HepG2 (cell line): Measurements from ENCODE around the gene ZNF658. TPM values are rescaled to one million over a fixed set of nuclear protein-coding genes. Genes with fewer than 3 reads are reported as not detected.
"Not testable (repeated sequence)": the region's sequence is repeated elsewhere in the genome, so short reads cannot be mapped to it uniquely, and the experiment has no call there.

ENCODE experiments used
- ATAC-seq: fragments of 200-7000 bp; cut with Tn5 transposase; 3 replicates; pipeline ENCODE4 v1.9.1; 2020; ENCODE audit warnings: mild to moderate bottlenecking, moderate library complexity
- BruUV-seq: library from RNA; stranded (reverse); fragments of 400-500 nt; replicated peaks from 2 replicates; lab custom pipeline; 2021; lab: Mats Ljungman, UMichigan
- CTCF ChIA-PET: fragments of 300-600 bp; formaldehyde crosslinking; extraction: SDS; loops from one replicate; lab custom pipeline; 2021; ENCODE audit warnings: low total read pairs, inconsistent platforms, low intra/inter-chr PET ratio; lab: Yijun Ruan, JAX
- POLR2A ChIA-PET: fragments of 350-600 bp; sonication (Branson Sonifier 250); formaldehyde crosslinking; loops from one replicate; lab custom pipeline; 2020; ENCODE audit warnings: antibody characterized with exemption, inconsistent platforms; lab: Yijun Ruan, JAX
- DNase-seq: peaks from one replicate; pipeline ENCODE4 v3.0.0-alpha.2; 2015; ENCODE audit warnings: low spot score
- FAIRE-seq: peaks from 3 replicates; lab custom pipeline; 2011; peaks lifted over from hg19 to GRCh38; lab: Jason Lieb, UNC
- H2AFZ ChIP-seq: one replicate; pipeline ENCODE4 v1.6.1; 2011; ENCODE audit warnings: low read length, inconsistent platforms
- H3K27ac ChIP-seq: fragments of 300-600 bp; 3 replicates; pipeline ENCODE4 v1.8.0; 2011; ENCODE audit warnings: mixed run types, mild to moderate bottlenecking, mixed read lengths, low read length, inconsistent platforms; ENCODE audit not compliant: insufficient read depth; ENCODE audit errors: extremely low read length
- H3K27me3 ChIP-seq, 2 experiments: fragments of 200-600 bp in 1 of 2; 2 replicates in 1 of 2; 3 replicates in 1 of 2; pipeline versions ENCODE4 v1.6.0 to v1.8.0; 2011; ENCODE audit warnings: low read length in 2 of 2, mild to moderate bottlenecking in 2 of 2, moderate library complexity in 2 of 2, inconsistent platforms in 1 of 2; ENCODE audit not compliant: insufficient read depth in 2 of 2, control insufficient read depth in 1 of 2
- H3K36me3 ChIP-seq, 2 experiments: fragments of 200-600 bp in 1 of 2; replicated peaks in 1 of 2; 2 replicates in 1 of 2; 3 replicates in 1 of 2; pipeline versions ENCODE4 v1.5.1 to v1.8.0; 2011; ENCODE audit warnings: low read length in 2 of 2, inconsistent platforms in 1 of 2; ENCODE audit not compliant: insufficient read depth in 2 of 2, control insufficient read depth in 1 of 2
- H3K4me1 ChIP-seq: 2 replicates; pipeline ENCODE4 v1.5.1; 2012; ENCODE audit warnings: low read length, inconsistent platforms; ENCODE audit not compliant: insufficient read depth
- H3K4me2 ChIP-seq: 2 replicates; pipeline ENCODE4 v1.6.0; 2011; ENCODE audit warnings: low read depth, low read length, inconsistent platforms
- H3K4me3 ChIP-seq, 3 experiments: fragments of 200-600 bp in 1 of 3; sonication (generic), shearing (Covaris generic) in 1 of 3; replicated peaks in 1 of 3; 2 replicates each; pipeline ENCODE4 v1.5.1; 2011 to 2016; ENCODE audit warnings: low read length in 3 of 3, inconsistent platforms in 2 of 3, low read depth in 2 of 3, mild to moderate bottlenecking in 2 of 3, control low read depth in 1 of 3, mixed read lengths in 1 of 3; ENCODE audit not compliant: insufficient read depth in 1 of 3
- H3K79me2 ChIP-seq: one replicate; pipeline ENCODE4 v1.6.1; 2011; ENCODE audit warnings: low read length, inconsistent platforms; ENCODE audit not compliant: insufficient read depth
- H3K9ac ChIP-seq: 2 replicates; pipeline ENCODE4 v1.6.0; 2011; ENCODE audit warnings: mild to moderate bottlenecking, low read depth, low read length, inconsistent platforms; ENCODE audit not compliant: insufficient read depth
- H3K9me3 ChIP-seq: 2 replicates; pipeline ENCODE4 v1.5.1; 2012; ENCODE audit warnings: mild to moderate bottlenecking, low read length
- H4K20me1 ChIP-seq: 2 replicates; pipeline ENCODE4 v1.6.0; 2011; ENCODE audit warnings: inconsistent platforms, mild to moderate bottlenecking, low read length, moderate library complexity; ENCODE audit not compliant: insufficient read depth
- WGBS: methylation state at CpG from one replicate; pipeline ENCODE4 v1.1.6; 2017; ENCODE audit warnings: low lambda C conversion rate; 5-methylcytosine and 5-hydroxymethylcytosine counted together
- in situ Hi-C: cut with HindIII; loops from 2 replicates; pipeline ENCODE4 v1.10.0; 2017; ENCODE audit warnings: low pct_unique_long_range_greater_than_20kb; ENCODE audit not compliant: extremely low pct_ligation_motif_present
- intact Hi-C: fragments of 100-400 bp; cut with micrococcal nuclease; formaldehyde crosslinking; loops from one replicate; pipeline ENCODE4 v1.10.0; 2022; ENCODE audit not compliant: unreplicated experiment
- polyA plus RNA-seq, 8 experiments: library from polyadenylated mRNA; depleted of rRNA in 3 of 8; stranded (reverse) in 7 of 8; unstranded in 1 of 8; fragments of >200 nt; fragmentation: Illumina TruSeq in 4 of 8; extraction: Trizol in 4 of 8; gene quantifications; 2 replicates each; pipeline versions ENCODE4 v1.2.1 to v1.2.3, GENCODE V29; 2011 to 2016; ENCODE audit warnings: low read depth in 4 of 8, missing spikeins in 1 of 8, mixed read lengths in 1 of 8; ENCODE audit not compliant: insufficient read depth in 1 of 8
- total RNA-seq, 5 experiments: library from RNA; depleted of rRNA; stranded (reverse); fragments of >200 nt; fragmentation: Illumina TruSeq; extraction: Trizol; gene quantifications; 2 replicates each; pipeline ENCODE4 v1.2.3, GENCODE V29; 2016; ENCODE audit warnings: low read depth in 1 of 5

ZNF658 gene
- total and polyA plus RNA-seq, 2 of the 13 experiments (the other 11 are each of a cell fraction or from before 2014, with no cell fraction given) = 0.73 to 3.5 TPM

GRCh38 chr9:66861732-66862131 lies 38.8 kb upstream of the ZNF658 start:
- intact Hi-C loops, H3K27me3 ChIP-seq, H2AFZ ChIP-seq, CTCF ChIA-PET, BruUV-seq, H3K9me3 ChIP-seq, FAIRE-seq, H3K4me3 ChIP-seq, POLR2A ChIA-PET, ATAC-seq, H3K4me1 ChIP-seq, in situ Hi-C loops, H3K36me3 ChIP-seq, H3K27ac ChIP-seq, H4K20me1 ChIP-seq, H3K4me2 ChIP-seq, DNase-seq, H3K79me2 ChIP-seq, H3K9ac ChIP-seq: not testable (repeated sequence)
- no CpG with 5 or more reads among the region's 4 CpGs for WGBS

- DNase-seq, H2AFZ ChIP-seq, H3K9me3 ChIP-seq, FAIRE-seq, H3K4me1 ChIP-seq, POLR2A ChIA-PET, BruUV-seq, H4K20me1 ChIP-seq, H3K4me2 ChIP-seq, H3K4me3 ChIP-seq, CTCF ChIA-PET, ATAC-seq, H3K27ac ChIP-seq, H3K79me2 ChIP-seq, intact Hi-C loops, H3K36me3 ChIP-seq, H3K27me3 ChIP-seq, in situ Hi-C loops, H3K9ac ChIP-seq: not testable (repeated sequence)
- WGBS = 28% methylated on average over 2 of the region's 3 CpGs
Measured at GRCh38 chr9:66868660-66869059, 31.9 kb upstream of the ZNF658 start.

- WGBS = 3% methylated on average over 3 of the region's 3 CpGs
- H3K4me2 ChIP-seq, FAIRE-seq, H3K27me3 ChIP-seq, H3K79me2 ChIP-seq, H3K9ac ChIP-seq, H3K27ac ChIP-seq, ATAC-seq, H2AFZ ChIP-seq, H3K4me1 ChIP-seq, in situ Hi-C loops, POLR2A ChIA-PET, BruUV-seq, H3K4me3 ChIP-seq, H4K20me1 ChIP-seq, intact Hi-C loops, H3K36me3 ChIP-seq, DNase-seq, H3K9me3 ChIP-seq, CTCF ChIA-PET: not testable (repeated sequence)
Measured at GRCh38 chr9:66880605-66881004, 19.9 kb upstream of the ZNF658 start.

GRCh38 chr9:66881847-66882246 lies 18.7 kb upstream of the ZNF658 start:
- H3K36me3 ChIP-seq, H4K20me1 ChIP-seq, H3K4me2 ChIP-seq, ATAC-seq, CTCF ChIA-PET, H3K4me3 ChIP-seq, H3K79me2 ChIP-seq, H3K9ac ChIP-seq, DNase-seq, in situ Hi-C loops, H3K4me1 ChIP-seq, BruUV-seq, intact Hi-C loops, H3K27ac ChIP-seq, H2AFZ ChIP-seq, POLR2A ChIA-PET, H3K27me3 ChIP-seq, FAIRE-seq, H3K9me3 ChIP-seq: not testable (repeated sequence)
- 26% methylated on average over 3 of the region's 3 CpGs for WGBS
